NOMO-1 treated with DMSO at 0.1 percent for 48 hours (cell line): ENCODE data around the gene NR5A2.

ENCODE experiments used
- DNase-seq: peaks from one replicate; lab custom pipeline; 2025; ENCODE audit not compliant: unreplicated experiment; lab: John Stamatoyannopoulos, UW

Gene NR5A2

DNA sequence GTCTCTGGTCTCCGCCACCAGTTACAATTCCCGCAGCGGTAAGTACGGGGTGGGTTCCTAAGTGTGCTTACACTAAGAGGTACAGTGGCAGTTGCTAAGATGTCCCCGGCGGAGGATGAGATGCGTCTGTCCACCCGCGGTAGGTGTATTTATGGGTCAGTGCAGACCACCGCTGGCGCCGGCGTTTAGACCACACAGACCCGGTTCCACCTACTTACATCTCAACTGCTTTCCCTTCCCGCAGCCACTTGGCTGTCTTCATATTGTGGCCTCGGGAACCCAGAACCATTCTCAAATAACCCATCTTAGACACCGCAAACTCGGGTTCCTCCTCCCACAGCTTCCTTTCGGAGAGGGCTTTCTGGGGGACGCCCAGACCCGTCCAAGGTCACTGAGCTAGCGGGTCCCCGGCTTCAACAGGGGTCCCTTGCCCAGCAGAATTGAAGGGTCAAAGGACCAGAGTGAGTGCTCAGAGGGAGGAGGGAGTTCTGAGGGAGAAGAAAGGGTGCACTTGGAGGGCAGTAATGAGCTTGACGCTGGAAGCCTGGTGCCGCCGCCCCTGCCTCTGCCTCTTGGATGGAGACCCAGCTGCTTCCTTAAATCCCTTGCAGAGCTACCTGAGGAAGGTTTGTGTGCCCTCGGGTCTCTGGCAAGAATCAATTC, 8.6 kb downstream of the NR5A2 start:
- DNase-seq, result no peak

DNA sequence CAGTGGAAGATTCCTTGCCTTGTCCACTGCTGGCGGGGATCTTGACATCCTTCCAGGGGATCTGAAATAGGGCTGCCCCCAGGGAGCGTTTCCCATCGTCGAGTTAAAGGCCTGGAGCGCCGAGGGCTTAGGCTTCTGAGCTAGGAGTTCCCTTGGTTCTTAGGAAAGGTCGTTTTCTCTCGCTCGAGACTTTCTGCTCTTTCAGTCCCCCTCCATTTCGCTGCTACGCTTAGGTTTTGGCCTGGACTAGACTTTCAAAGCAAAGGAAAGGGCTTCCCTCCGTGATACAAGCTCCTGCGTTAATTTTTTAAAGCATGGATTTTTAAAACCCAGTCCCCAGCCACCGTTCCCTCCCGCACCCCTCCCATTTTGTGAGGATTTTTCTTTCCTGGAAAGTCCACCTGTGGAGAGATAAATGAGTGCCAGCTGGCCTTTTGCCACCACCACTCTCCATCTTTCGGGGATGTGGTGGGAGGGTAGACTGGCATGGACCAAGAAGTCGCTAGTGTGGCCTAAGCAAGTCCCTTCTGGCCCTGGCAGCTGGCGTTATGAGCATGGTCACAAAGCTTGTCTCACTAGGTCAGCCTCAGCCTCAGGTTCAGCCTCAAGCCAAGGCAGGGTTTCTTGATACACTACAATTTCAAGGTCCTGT, 9.2 kb downstream of the NR5A2 start:
- no peak for DNase-seq

DNA sequence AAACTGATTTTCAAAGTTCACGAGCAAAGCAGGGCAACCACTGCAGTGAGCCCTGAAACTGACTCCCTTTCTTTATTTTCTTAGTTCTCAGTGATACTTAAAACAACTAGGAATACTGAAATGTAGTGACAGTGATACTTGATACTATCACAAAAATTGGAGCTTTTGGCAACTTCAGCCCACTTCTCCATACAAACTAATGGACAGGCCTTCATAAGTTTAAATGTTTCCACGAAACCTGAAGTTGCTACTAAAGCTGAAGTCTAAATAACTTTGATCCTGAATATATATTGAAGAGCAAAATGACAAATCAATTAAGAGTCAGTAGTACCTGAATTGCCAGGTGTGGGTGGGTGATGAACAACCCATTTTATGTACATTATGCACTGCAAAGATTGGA, 10.0 kb downstream of the NR5A2 start:
- DNase-seq, result no peak

DNA sequence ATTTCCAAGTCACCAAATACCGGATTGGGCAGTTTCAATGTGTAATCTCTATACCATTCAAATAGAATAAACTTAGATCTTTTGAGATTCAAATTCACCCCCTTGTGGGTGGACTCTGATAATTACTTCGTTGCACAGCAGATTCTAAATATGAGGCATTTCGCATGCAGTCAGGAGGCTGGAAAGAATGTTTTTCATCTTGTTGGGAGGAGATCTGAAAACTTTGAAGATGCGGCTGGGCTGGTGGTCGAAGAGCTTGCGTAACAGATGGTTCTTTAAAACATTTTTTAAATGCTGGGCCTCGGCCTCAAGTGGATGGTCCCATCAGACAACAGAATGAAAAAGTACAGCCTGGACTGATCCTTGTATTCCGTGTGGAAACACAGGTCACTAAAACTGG, 10.4 kb downstream of the NR5A2 start:
- DNase-seq, result no peak

DNA sequence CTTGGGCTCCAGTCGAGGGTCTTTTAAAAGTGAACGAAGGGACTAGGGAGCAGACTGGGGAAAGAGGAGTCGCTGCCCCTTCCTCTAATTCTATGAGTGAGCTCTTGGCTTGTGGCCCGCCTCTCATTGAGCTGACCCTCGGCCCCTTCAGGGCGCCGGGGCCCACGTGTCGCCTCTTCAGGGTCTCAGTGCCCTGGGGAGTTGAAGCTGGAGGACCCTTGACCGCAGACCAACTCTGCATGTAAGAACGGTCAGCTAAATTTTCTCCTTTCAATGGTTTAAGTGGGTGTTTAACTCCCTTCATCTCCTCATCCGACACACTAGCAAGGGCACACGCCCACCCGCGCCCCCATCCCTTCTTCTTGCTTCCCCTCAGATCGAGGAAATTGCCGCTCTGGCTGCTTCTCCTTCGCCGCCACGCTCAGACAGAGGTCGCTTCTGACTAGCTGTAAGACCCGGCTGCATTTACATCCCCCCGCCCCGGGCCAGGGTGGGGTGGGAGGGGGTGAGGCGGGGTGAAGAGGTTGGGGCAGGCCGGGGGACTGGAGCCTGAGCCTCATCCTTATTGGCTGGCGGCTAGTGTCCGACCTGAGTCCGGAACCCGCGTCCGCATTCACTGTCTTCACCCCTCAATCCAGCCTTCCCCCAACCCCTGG, 10.9 kb downstream of the NR5A2 start:
- DNase-seq, result no peak

DNA sequence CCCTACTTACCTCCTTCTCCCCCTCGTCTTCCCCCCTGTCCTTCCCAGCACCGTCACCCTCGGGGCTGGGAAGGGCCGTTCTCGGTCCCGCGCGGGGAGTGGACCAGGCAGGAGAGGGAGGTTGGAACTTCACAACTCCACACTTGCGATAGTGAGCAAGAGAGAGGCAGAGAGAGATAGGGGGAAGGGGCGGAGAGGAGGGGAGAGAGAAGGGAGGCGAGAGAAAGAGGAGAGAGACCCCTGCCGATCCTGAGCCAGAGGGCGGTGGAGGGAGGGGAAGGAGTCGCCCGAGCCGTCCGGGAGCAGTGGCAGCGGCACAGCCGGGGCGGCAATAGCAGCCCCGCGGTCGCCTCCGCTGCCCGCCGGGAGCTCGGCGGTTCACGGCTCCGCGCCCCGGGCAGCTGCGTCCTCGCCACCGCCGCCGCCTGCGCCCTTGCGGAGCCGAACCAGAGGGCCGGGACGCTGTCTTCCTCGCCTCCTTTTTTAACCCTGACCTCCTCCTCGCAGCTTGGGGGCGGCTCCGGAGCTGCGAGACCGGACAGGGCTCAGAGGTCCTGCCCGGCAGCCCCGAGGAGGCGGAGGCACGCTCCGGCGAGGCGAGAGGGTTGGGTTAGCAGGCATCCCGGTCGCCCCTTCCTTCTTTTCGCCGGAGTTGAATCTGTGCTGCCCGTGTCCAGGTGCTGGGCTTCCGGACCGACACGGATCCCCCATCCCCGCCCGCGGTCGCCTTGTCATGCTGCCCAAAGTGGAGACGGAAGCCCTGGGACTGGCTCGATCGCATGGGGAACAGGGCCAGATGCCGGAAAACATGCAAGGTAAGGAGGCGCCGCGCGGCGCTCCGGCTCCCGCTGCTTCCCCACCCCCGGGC, 11.7 kb downstream of the NR5A2 start:
- DNase-seq, result peak; percentile 36

DNA sequence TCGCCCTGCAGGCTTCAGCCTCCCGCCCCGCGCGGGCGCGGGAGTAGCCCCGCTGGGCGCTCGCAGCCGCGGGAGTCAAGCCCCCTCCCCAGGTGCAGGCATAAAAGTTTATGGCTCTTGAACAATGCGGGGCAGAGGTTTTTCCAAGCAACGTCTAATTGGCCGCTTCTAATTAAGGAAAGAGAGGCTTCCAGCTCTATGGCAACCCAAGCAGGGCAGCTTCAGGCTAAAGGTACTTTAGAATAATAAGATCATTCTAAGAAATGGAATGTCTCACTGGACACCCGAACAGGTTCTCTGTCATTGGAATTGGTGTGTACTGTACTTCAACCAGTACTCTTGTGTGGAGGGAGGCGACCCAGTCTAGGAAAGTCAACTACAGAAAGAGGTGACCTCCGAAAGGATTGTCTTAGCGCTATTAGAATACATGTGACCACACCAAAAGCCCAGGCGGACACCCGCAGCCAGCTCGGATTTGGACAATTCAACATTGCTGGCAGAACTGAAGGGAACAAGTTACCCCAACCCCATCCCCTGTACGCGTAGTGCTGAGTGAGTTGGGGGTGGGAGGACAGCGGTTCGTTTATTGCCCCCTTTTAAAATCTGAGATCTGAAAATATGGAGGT, 12.5 kb downstream of the NR5A2 start:
- DNase-seq, result no peak

DNA sequence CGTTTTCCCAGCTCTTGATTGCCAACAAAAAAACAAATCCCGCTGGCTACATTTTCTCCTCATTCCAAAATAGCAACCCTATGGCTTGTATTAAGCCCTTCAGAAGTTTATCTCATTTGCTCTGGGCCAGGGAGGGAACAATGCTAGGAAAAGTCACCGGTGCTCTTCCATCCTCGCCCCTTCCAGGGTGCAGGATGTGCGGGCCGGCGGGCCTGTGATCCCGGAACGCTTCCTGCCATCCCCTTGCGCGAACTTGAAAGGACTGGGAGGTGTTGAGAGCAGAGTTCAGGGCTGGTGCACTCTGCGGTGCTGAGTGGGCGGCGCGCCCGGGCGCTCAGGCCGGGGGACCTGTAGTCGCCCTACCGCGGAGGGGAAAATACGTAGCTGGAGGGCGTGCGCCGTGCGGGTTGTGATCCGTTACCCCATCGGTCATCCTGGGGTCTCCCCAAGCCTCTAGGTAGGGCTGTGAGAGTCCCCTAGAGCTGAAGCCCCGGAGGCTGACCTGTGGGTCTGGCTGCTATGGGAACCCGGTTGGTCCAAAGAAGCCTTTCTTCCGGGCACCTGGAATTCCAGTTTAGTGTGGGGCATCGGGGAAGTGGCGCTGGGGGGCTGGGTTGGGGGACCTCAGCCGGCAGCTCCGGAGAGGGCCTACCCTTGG, 13.1 kb downstream of the NR5A2 start:
- DNase-seq, result no peak

DNA sequence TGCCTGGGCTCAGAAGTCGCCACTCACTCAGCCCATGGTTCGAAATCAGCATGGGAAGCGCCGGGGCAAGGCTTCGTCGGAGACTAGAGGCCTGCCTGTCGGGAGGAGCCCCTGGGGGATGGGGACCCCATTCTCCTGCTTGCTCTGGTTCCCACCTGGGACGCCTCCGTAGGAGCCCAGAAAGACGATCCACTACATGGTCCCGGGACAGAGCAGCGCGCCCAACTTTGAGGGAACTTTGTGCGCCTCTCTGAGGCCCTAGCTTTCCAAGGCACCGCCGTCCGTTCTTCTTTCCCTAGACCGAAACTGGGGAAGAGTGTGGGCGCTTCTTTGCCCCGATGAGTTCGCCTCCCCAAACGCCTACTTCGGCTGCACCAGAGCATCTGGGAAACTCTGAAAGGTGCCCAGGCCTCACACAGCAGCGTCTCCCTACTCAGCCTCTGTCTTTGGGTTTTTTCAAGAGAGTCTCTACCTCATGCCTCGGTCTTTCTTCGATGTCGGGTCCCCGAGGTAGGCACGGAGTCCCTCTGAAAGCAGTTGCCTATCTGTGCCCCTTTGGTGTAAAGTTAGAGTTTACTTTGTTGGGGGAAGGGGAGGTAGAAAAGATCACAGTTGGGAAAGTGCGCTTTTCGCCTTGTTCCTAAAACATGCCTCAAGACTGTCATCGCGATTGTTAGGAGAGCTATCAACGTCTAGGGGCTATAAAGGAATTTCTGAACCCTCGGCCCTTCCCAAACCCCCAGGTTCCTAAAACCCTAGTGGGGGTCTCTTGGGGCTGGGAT, 14.0 kb downstream of the NR5A2 start:
- DNase-seq, result no peak

DNA sequence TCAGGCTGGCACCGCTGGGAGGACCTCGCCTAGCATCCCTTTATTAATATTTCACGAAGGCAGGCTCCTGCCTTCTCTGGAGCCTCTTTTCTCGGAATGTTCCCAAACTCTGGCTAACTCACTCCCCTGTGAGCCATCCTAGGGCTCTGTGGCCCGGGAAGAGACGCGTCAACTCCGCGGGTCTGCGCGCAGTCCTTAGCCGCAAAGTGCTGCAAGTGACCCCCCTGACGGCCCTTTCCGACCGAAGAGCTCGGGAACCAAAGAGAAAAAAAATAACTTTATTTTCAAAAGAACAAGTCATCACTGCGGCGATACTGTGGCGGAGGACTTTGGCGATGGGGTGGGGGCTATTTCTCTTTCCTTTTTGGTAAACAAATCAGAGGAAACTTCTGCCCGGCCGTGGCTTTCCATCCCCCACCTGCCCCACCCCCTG, 14.6 kb downstream of the NR5A2 start:
- DNase-seq, result no peak

DNA sequence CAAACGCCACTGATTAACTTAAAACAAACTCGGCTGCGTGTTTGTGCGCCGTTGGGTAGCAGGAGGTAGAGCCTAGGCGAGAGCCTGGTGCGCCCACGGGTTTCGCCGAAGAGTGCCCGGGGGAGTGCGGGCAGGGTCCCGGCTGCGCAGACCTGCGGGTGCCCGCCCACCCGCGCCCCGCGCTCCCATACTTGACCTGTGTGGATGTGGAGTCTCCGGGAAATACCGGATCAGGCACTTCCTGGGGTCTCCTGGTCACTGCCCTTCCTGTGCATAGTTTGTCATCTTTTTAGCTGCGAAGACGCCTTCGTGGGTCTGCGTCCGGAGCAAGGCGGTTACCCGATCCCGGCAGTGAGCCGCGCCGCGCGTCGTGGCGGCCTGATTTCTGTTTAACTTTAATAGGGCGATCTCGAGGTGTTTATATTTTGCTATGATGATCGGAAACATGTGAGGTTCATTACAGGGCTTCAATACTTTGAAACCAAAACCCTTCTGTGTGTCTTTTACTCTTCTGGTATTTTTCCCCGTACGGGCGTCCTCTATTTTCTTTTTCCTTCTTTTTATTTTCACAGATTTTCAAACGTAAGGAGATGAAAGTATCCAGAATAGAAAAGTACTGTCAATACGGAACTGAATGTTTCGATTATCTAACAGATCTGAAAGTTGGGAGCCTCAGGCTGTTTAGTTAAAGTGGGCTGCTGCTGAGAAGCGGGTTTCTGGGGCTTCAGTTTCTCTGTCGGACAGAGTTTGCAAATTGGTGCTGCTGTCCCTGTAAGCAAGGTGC, 15.2 kb downstream of the NR5A2 start:
- DNase-seq, result no peak

DNA sequence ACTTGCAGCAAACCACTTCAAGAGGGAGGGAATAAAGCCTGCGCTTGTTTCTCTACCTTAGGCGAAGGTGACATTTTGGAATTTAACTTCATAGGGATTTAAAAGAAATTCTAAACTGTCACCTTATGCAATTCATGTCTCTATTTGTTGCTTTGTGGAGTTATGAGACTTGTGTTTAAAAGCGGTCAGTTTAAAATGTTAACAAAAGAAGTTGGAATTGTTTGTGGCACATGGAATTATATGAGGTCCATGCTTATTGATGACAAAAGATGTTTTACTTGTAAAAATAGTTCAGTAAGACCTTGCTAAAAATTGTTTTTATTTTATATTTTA, 15.8 kb downstream of the NR5A2 start:
- DNase-seq, result no peak

DNA sequence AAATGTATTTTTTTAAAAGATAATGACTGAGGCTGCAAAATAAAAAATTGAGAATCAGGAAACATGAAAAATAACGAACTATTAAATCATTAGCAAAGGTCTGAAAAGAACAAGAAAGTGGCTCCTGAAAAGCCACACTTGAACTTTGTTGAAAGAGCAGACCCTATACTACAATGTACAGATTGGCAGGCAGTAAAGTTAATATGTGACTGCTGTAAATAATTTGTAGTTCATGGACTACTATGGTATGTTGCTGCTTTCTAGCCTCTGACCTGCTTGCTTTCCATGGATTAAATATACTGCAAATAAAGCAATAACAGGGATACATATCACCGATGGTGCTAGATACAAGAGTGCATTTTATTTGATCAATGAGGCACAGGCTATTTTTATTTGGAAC, 18.6 kb downstream of the NR5A2 start:
- no peak for DNase-seq

DNA sequence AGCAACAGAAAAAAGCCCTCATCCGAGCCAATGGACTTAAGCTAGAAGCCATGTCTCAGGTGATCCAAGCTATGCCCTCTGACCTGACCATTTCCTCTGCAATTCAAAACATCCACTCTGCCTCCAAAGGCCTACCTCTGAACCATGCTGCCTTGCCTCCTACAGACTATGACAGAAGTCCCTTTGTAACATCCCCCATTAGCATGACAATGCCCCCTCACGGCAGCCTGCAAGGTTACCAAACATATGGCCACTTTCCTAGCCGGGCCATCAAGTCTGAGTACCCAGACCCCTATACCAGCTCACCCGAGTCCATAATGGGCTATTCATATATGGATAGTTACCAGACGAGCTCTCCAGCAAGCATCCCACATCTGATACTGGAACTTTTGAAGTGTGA, 20.7 kb downstream of the NR5A2 start:
- no peak for DNase-seq

DNA sequence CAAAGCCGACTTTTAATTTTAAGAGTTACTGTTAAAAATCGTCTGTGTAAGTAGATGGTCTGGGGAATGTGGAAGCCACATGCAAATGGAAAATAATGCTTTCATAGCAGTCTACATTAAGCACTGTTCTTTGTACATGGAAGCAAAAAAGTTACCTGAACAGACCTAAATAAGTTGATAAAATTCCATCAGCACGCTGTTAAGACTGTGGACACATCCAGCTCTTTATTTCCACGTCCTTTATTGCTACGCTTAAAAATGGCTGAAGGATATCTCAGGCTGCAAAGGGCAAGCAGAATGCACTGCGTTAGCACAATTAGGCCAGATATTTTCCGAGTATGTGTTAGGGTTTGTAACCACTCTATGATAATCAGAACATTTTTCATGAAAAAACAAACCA, 22.3 kb downstream of the NR5A2 start:
- DNase-seq, result no peak

DNA sequence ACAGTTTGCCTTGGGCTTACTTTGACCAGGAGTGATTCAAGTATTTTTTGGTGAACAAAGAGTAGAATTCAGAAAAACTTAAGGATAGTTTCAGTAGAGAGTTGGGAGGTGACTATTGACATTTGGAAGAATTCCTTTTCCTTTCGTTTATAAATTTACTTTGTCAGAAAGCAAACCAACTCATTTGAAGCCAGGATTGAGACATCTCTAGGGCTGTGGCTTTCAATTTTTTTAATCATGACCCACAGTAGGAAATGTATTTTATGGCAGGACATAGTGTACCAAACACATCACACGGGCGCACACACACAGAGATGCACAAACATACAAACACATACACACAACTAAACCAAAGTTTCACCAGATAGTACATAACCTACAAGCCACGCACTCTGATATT, 24.1 kb downstream of the NR5A2 start:
- DNase-seq, result no peak

DNA sequence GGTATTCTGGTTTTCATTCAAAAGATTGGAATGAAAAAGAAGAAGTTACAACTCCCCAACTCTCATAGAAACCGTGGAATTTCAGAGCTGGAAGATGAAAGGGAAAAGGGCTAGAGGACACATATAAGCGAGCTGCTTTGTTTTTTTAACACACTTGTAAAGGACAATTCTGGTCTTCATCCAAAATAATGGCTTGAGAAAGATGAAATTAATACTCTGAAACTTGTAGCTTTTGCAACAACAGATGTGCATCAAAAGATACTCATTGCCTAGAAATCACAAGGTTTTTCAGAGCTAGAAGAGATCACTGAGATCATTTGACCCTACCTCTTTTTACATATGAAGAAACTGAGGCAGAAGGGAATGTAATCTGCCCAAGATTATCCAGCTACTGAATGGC, 25.6 kb downstream of the NR5A2 start:
- DNase-seq, result no peak

DNA sequence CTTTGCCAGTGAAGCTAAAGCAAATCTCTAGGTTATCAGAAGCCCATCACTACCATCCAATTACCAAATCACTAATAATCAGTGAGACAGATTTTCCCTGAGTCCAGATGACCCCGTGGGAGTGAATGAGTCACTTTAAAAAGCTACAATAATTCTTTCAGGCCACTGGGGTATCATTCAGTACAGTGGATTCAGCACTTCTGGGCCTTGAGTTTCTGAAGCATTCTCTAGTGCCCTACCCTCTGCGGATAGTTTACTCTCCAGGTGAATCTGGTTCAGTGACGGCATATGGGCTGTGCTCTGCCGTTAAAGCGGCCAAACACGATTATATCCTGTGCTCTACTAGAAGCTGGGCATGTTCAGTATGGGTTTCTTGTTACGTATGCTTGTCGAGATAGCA, 26.1 kb downstream of the NR5A2 start:
- no peak for DNase-seq

DNA sequence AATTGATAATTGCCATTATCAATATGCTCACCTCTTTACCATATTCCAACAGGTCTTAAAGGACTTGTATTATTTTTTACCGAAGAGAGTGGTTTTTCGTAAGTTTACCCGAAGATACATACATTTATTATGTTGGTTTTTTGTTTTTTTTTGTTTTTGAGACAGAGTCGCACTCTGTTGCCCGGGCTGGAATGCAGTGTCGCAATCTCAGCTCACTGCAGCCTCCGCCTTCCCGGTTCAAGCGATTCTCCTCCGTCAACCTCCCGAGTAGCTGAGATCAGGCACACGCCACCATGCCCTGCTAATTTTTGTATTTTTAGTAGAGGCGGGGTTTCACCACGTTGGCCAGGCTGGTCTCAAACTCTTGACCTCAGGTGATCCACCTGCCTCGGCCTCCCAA, 30.8 kb downstream of the NR5A2 start:
- no peak for DNase-seq
